HEK293 (cell line): ENCODE measurements around the gene DNAH1.

ENCODE experiments used
- CTCF ChIA-PET: fragments of 350-600 bp; formaldehyde crosslinking; extraction: SDS; loops from one replicate; lab custom pipeline; 2021; ENCODE audit warnings: antibody characterized with exemption; lab: Yijun Ruan, JAX
- POLR2A ChIA-PET: fragments of 300-600 bp; formaldehyde crosslinking; extraction: SDS; loops from one replicate; lab custom pipeline; 2020; ENCODE audit warnings: antibody characterized with exemption, inconsistent platforms; lab: Yijun Ruan, JAX
- H3K27ac ChIP-seq: fragments of 200-500 bp; sonication (Bioruptor generic); 2 replicates; pipeline ENCODE4 v1.5.1; 2014; ENCODE audit warnings: low read depth, low read length, control low read depth, inconsistent platforms; ENCODE audit errors: extremely low read depth
- H3K36me3 ChIP-seq, 2 experiments: fragments of 200-500 bp in 1 of 2; sonication (Bioruptor generic) in 1 of 2; 1 replicate in 1 of 2; 2 replicates in 1 of 2; pipeline ENCODE4 v1.5.1; 2014 to 2017; ENCODE audit warnings: inconsistent platforms in 2 of 2, low read length in 2 of 2; ENCODE audit not compliant: control insufficient read depth in 2 of 2, insufficient read depth in 1 of 2
- H3K4me1 ChIP-seq: fragments of 200-500 bp; sonication (Bioruptor generic); 2 replicates; pipeline ENCODE4 v1.5.1; 2014; ENCODE audit warnings: mild to moderate bottlenecking, low read length, inconsistent platforms; ENCODE audit not compliant: control insufficient read depth, insufficient read depth
- H3K4me3 ChIP-seq: 2 replicates; pipeline ENCODE4 v1.5.1; 2011; ENCODE audit warnings: low read depth, mild to moderate bottlenecking, control low read depth, low read length, moderate library complexity
- H3K9me3 ChIP-seq: fragments of 200-500 bp; sonication (Bioruptor generic); 2 replicates; pipeline ENCODE4 v1.5.1; 2014; ENCODE audit warnings: low read depth, low read length, inconsistent platforms; ENCODE audit not compliant: control insufficient read depth, insufficient read depth
- FEZF1 ChIP-seq: fragments of 450-650 bp; formaldehyde crosslinking; IDR thresholded peaks from 2 replicates; pipeline ENCODE4 v1.5.1; 2016; ENCODE audit warnings: missing biosample characterization, missing genetic modification characterization
- MEIS1 ChIP-seq: sonication (generic); formaldehyde crosslinking; IDR thresholded peaks from 2 replicates; pipeline ENCODE4 v1.8.1; 2022; ENCODE audit warnings: missing genetic modification reagents, mild to moderate bottlenecking, borderline replicate concordance
- PRDM1 ChIP-seq: fragments of 450-650 bp; formaldehyde crosslinking; IDR thresholded peaks from 2 replicates; pipeline ENCODE4; 2016; ENCODE audit warnings: missing biosample characterization, missing genetic modification characterization
- ZFP69B ChIP-seq: fragments of 450-650 bp; formaldehyde crosslinking; IDR thresholded peaks from 2 replicates; pipeline ENCODE4 v1.5.1; 2016; ENCODE audit warnings: missing biosample characterization, missing genetic modification characterization
- ZNF133 ChIP-seq: fragments of 450-650 bp; formaldehyde crosslinking; IDR thresholded peaks from 2 replicates; pipeline ENCODE4 v1.5.1; 2016; ENCODE audit warnings: missing biosample characterization, missing genetic modification characterization
- ZNF174 ChIP-seq: fragments of 450-650 bp; formaldehyde crosslinking; IDR thresholded peaks from 2 replicates; pipeline ENCODE4 v1.5.0; 2017; ENCODE audit warnings: missing biosample characterization, mild to moderate bottlenecking, missing genetic modification characterization
- ZNF19 ChIP-seq: fragments of 450-650 bp; formaldehyde crosslinking; IDR thresholded peaks from 2 replicates; pipeline ENCODE4; 2016; ENCODE audit warnings: missing biosample characterization, missing genetic modification characterization, low read depth
- ZNF274 ChIP-seq, 2 experiments: fragments of 200-500 bp in 1 of 2; fragments of 450-650 bp in 1 of 2; sonication (Bioruptor generic) in 1 of 2; formaldehyde crosslinking in 1 of 2; IDR thresholded peaks; 2 replicates each; pipeline versions ENCODE4 v1.5.1 to v1.6.1; 2014 to 2016; ENCODE audit warnings: borderline replicate concordance in 1 of 2, inconsistent platforms in 1 of 2, low read length in 1 of 2, missing biosample characterization in 1 of 2, missing genetic modification characterization in 1 of 2
- ZNF366 ChIP-seq: fragments of 450-650 bp; formaldehyde crosslinking; conservative IDR thresholded peaks from 2 replicates; pipeline ENCODE4 v1.5.1; 2016; ENCODE audit warnings: missing biosample characterization, missing genetic modification characterization
- ZNF391 ChIP-seq: fragments of 450-650 bp; formaldehyde crosslinking; IDR thresholded peaks from 2 replicates; pipeline ENCODE4 v1.5.1; 2016; ENCODE audit warnings: low read depth, missing biosample characterization, missing genetic modification characterization, borderline replicate concordance
- ZNF48 ChIP-seq: fragments of 450-650 bp; formaldehyde crosslinking; IDR thresholded peaks from 2 replicates; pipeline ENCODE4 v1.5.1; 2016; ENCODE audit warnings: missing biosample characterization, missing genetic modification characterization
- ZNF660 ChIP-seq: fragments of 450-650 bp; IDR thresholded peaks from 2 replicates; pipeline ENCODE4 v1.5.1; 2018; ENCODE audit warnings: missing biosample characterization, mild to moderate bottlenecking, missing genetic modification characterization
- TF ChIP-seq, protein P1 (sequence below): fragments of 450-650 bp; formaldehyde crosslinking; IDR thresholded peaks from 2 replicates; pipeline ENCODE4 v1.5.1; 2017; ENCODE audit warnings: missing biosample characterization, mild to moderate bottlenecking, missing genetic modification characterization, moderate library complexity
- TF ChIP-seq, protein P2 (sequence below): fragments of 450-650 bp; formaldehyde crosslinking; IDR thresholded peaks from 2 replicates; pipeline ENCODE4 v1.5.1; 2016; ENCODE audit warnings: missing biosample characterization, missing genetic modification characterization
- TF ChIP-seq, protein P3 (sequence below): fragments of 450-650 bp; formaldehyde crosslinking; optimal IDR thresholded peaks from 2 replicates; pipeline ENCODE3; 2016; ENCODE audit warnings: missing biosample characterization, mild to moderate bottlenecking, missing genetic modification characterization

DNAH1 gene

DNA sequence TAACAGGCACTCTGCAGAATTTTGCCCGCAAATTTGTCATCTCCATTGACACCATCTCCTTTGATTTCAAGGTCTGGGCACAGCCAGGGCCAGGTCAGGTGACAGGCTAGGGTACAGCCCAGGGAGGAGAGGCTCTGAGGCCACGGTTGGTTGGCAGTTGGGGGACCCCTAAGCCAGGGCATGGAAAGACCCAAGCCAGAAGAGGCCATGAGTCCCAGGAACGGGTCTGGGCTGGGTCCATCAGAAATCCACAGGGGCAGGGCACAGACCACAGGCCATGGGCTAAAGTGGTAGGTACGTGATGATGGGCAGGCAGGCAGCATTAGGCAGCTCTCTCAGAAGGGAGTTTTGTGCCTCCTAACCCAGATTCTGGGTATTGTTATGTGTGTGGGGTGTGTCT is 83.0 kb downstream of the DNAH1 start:
- CTCF ChIA-PET: interaction anchor here (0.5 kb wide), 1 partner anchor 397 kb away, joined by 3 read pairs; no protein-coding TSS in a partner anchor
- TF ChIP-seq PRDM1 (tag by site-specific recombination) (no peak), ZNF174 (no peak)
- TF ChIP-seq, all 188 proteins: peak for 0
- POLR2A ChIA-PET: interaction anchor here (1.1 kb wide), 1 partner anchor 35 kb away, joined by 3 read pairs; no protein-coding TSS in a partner anchor
- H3K4me3 ChIP-seq: no peak overlapping the region
- peaks cover 0 to 56% of the 10 kb centered on the region in 2 experiments; a peak in 1 of 3 replicates for H3K36me3 ChIP-seq
- no peaks in the 10 kb centered on the region for H3K9me3 ChIP-seq
- H3K27ac ChIP-seq: no peak overlapping the region
- no peaks in the 10 kb centered on the region for H3K4me1 ChIP-seq

DNA sequence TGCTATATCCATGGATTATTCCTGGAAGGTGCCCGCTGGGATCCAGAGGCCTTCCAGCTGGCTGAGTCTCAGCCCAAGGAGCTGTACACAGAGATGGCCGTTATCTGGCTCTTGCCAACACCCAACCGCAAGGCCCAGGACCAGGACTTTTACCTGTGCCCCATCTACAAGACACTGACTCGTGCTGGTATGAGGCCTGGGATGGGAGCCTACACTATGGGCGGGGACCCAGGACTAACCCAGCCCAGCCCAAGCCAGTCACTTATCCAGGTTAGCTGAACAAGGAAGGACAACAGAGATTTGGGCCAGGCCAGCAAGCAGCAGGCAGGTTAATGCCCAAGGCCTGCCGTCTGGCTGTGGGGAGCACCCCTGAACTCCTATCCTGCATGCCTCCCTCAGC is 83.5 kb downstream of the DNAH1 start:
- Histone ChIP-seq H3K4me3 (no peak overlapping the region), H3K36me3 (peaks cover 0 to 60% of the 10 kb centered on the region in 2 experiments; a peak in 1 of 3 replicates), H3K27ac (no peak overlapping the region), H3K4me1 (no peaks in the 10 kb centered on the region), H3K9me3 (no peaks in the 10 kb centered on the region)
- POLR2A ChIA-PET: no interaction called here
- TF ChIP-seq, protein P1, sequence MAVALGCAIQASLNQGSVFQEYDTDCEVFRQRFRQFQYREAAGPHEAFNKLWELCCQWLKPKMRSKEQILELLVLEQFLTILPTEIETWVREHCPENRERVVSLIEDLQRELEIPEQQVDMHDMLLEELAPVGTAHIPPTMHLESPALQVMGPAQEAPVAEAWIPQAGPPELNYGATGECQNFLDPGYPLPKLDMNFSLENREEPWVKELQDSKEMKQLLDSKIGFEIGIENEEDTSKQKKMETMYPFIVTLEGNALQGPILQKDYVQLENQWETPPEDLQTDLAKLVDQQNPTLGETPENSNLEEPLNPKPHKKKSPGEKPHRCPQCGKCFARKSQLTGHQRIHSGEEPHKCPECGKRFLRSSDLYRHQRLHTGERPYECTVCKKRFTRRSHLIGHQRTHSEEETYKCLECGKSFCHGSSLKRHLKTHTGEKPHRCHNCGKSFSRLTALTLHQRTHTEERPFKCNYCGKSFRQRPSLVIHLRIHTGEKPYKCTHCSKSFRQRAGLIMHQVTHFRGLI (tag by site-specific recombination): peak; percentile 86
- no peak for TF ChIP-seq FEZF1
- CTCF ChIA-PET: no interaction called here

DNA sequence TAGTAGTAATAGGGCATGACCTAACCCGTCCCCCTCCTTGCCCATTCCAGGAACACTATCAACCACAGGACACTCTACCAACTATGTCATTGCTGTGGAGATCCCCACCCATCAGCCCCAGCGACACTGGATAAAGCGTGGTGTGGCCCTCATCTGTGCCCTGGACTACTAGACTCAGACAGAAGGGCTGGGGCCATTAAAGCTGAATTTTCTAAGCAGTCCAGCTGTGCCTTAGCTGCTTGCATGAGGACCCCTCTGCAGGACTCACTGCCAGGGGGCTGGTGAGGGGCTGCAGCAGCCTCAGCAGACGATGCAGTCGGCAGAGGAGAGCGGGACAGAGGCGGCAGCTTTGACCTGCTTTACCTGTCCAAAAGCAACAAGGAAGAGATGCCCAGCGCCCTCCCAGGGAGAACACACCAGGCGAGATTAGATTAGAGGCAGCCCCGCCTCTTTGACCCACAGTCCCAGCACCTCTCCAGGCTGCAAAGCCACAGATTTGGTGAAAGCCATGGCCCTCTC is 84.2 kb downstream of the DNAH1 start:
- no peak for TF ChIP-seq ZNF19 (tag by site-specific recombination)
- TF ChIP-seq, protein P2, sequence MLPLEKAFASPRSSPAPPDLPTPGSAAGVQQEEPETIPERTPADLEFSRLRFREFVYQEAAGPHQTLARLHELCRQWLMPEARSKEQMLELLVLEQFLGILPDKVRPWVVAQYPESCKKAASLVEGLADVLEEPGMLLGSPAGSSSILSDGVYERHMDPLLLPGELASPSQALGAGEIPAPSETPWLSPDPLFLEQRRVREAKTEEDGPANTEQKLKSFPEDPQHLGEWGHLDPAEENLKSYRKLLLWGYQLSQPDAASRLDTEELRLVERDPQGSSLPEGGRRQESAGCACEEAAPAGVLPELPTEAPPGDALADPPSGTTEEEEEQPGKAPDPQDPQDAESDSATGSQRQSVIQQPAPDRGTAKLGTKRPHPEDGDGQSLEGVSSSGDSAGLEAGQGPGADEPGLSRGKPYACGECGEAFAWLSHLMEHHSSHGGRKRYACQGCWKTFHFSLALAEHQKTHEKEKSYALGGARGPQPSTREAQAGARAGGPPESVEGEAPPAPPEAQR: no peak
- TF ChIP-seq ZFP69B: no peak
- no peak for TF ChIP-seq ZNF48 (tag by site-specific recombination)
- no peak for TF ChIP-seq MEIS1 (CRISPR knock-in tag)
- TF ChIP-seq ZNF391 (tag by site-specific recombination): no peak
- TF ChIP-seq ZNF366 (tag by site-specific recombination): no peak
- no peak for TF ChIP-seq ZNF660 (tag by site-specific recombination)
- no peak for TF ChIP-seq ZNF274 (IDR thresholded peaks at IDR 0.05; ENCODE audit: low read length)
- no peak for TF ChIP-seq ZNF274 (tag by site-specific recombination; IDR thresholded peaks at IDR 0.05; ENCODE audit: borderline replicate concordance)
- TF ChIP-seq ZNF133 (tag by site-specific recombination): no peak
- Histone ChIP-seq H3K9me3 (no peaks in the 10 kb centered on the region), H3K4me3 (no peak overlapping the region), H3K27ac (no peak overlapping the region), H3K4me1 (no peaks in the 10 kb centered on the region), H3K36me3 (peaks cover 0 to 68% of the 10 kb centered on the region in 2 experiments; a peak in 1 of 3 replicates)
- ChIA-PET POLR2A (no interaction called here), CTCF (no interaction called here)

DNA sequence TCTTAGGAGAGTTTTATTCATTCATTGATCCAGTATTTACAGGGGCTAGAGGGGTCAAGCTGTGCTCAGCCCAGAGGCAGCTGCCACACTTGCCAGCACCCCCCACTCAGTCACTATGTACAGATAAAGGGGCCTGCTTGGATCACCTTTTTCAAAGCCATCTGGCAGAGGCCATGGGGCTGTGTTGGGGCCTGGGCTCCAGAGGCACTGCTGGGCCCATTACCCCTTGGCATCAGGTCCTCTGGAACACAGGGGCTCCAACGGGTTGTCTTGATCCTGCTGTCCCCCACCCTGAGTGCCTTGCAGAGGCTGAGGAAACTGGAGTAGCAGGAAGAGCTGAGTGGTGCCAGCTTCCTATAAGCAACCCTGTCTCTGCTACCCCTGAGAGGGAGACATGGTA is 84.9 kb downstream of the DNAH1 start:
- CTCF ChIA-PET: no interaction called here
- no peak overlapping the region for H3K4me3 ChIP-seq
- H3K9me3 ChIP-seq: no peaks in the 10 kb centered on the region
- no peaks in the 10 kb centered on the region for H3K4me1 ChIP-seq
- TF ChIP-seq, protein P3, sequence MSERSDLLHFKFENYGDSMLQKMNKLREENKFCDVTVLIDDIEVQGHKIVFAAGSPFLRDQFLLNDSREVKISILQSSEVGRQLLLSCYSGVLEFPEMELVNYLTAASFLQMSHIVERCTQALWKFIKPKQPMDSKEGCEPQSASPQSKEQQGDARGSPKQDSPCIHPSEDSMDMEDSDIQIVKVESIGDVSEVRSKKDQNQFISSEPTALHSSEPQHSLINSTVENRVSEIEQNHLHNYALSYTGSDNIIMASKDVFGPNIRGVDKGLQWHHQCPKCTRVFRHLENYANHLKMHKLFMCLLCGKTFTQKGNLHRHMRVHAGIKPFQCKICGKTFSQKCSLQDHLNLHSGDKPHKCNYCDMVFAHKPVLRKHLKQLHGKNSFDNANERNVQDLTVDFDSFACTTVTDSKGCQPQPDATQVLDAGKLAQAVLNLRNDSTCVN: no peak
- peaks cover 0 to 75% of the 10 kb centered on the region in 2 experiments; a peak in 1 of 3 replicates for H3K36me3 ChIP-seq
- no peak overlapping the region for H3K27ac ChIP-seq
- POLR2A ChIA-PET: interaction anchor here (0.6 to 1.1 kb wide), 2 partner anchors 15 to 104 kb away, joined by 3 read pairs; no protein-coding TSS in a partner anchor
